GM18870 (cell line): ENCODE data around the gene TMIGD2.
"Not testable (repeated sequence)": the region's sequence is repeated elsewhere in the genome, so short reads cannot be mapped to it uniquely, and the experiment has no call there.

Experiments used
- ATAC-seq: cut with Tn5 transposase; IDR thresholded peaks from one replicate; pipeline ENCODE4 v1.9.1; 2021; ENCODE audit warnings: moderate library complexity; ENCODE audit not compliant: unreplicated experiment

TMIGD2 gene

GRCh38 chr19:4267901-4268815 lies 34.0 kb downstream of the TMIGD2 start:
- no peak for ATAC-seq

DNA sequence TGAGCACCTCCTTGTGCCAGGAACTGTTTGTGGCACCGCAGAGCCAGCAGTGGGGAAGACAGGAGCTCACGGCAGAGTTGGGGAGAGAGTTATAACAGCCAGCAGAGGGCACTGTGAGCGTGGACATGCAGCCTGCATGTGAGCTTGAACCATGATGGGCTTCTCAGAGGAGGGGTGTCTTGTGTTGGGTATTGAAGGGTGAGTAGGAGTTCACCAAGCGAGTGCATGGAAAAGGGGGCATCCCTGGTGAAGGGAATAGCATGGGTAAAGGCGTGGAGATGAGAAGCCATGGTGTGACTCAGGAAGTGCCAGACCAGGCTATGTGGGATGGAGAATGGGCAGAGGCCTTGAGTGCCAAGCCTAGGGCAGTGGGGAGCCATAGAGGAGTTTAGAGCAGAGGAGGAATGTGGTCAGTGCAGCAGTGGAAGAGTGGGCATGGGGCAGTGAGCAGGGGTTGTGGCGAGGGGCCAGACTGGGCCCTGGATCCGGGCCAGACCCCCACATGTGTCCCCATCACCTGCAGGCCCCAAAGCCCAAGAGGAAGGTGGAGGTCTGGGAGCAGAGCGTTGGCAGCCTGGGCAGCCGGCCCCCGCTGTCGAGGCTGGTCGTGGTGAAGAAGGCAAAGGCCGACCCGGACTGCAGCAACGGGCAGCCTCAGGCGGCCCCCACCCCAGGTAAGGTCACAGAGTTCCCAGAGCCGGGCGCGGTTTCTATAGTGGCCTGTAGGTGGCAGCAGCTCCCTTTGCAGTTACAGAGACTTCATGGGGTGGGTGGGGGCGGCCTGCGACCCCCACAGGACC lies 34.9 kb downstream of the TMIGD2 start:
- no peak for ATAC-seq

- ATAC-seq, result no peak
Measured at GRCh38 chr19:4266253-4267000, 35.8 kb downstream of the TMIGD2 start.

DNA sequence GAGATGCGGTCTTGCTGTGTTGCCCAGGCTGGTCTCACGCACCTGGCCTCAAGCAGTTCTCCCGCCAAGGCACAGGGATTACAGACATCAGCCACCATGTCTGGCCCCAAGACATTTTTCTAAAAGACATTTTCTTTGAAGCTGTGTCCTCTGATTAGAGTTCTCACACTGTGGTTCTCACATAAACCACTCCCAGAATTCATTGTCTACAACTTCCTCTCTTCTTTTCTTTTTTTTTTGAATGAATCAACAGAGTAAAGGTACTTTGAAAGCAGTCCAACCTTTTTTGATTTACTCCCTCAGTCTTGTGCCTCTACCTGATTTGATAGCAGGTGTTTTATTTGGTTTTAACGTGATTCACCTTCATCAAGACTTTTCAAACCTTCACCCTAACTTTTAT lies 37.4 kb downstream of the TMIGD2 start:
- no peak for ATAC-seq

- no peak for ATAC-seq
Measured at GRCh38 chr19:4260613-4261191, 41.5 kb downstream of the TMIGD2 start.

DNA sequence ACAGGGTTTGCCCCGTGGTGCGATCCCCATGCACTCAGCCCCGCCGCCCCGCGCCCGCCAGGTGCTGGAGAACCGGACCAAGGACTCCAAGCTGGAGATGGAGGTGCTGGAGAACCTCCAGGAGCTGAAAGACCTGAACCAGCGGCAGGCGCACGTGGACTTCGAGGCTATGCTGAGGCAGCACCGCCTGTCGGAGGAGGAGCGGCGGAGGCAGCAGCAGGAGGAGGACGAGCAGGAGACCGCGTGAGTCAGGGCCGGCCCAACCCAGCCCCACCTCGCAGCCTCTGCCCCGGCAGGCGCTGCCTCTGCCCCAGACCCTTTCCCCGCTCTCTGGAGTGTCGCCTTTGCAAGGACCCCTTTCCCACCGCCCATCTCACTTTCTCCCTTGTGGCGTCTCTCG lies 44.0 kb downstream of the TMIGD2 start:
- ATAC-seq, result no peak

GRCh38 chr19:4257025-4257424 lies 45.2 kb downstream of the TMIGD2 start:
- ATAC-seq, result no peak

GRCh38 chr19:4256563-4256962 lies 45.6 kb downstream of the TMIGD2 start:
- no peak for ATAC-seq

- peak; percentile 83 for ATAC-seq
Measured at GRCh38 chr19:4246767-4247593, 55.2 kb downstream of the TMIGD2 start, which contains the start of gene YJU2. Gene YJU2, plus strand, starts transcription at chr19:4247080. Its CDS starts 67 bp downstream, at chr19:4247147.

DNA sequence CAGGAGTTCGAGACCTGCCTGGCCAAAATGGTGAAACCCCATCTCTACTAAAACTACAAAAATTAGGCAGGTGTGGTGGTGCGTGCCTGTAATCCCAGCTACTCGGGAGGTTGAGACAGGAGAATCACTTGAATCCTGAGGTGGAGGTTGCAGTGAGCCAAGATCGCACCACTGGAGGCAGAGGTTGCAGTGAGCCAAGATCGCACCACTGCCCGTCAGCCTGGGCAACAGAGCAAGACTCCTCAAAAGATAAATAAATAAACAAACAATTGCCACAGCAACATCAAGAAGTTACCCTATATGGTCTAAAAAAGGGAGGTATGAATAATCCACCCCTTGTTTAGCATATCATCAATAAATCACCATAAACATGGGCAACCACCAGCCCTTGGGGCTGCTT lies 56.3 kb downstream of the TMIGD2 start:
- ATAC-seq, result not testable (repeated sequence)
